ENCODE results near the gene HAL.

The HAL gene

DNA sequence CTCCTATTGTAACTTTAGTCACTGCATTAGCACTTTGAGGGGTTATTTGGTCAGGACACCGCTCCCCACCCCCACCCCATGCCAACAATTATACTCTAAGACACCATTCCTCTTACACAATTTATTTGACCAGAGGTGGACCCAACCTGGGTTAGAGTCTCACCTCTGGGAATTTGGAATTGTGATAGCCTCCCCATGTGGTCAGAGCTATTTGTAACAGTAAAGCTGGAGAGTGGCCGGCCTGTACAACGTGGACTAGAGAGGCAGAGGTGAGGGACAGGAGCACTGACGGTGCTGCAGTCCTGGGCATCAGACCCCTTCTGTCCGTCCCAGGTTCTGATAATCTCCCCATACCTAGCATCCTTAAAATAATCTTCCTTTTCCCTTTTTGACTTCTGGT, 3.3 kb upstream of the HAL start:
- peaks cover 6% of the 10 kb centered on the region; the same call in 1 of the 2 replicates for H3K36me3 ChIP-seq (ENCODE audit: insufficient read depth, low read length)
- ATAC-seq (ENCODE audit: insufficient read depth, low read depth) (no peak), DNase-seq (no peak)
- TF ChIP-seq, protein P1, sequence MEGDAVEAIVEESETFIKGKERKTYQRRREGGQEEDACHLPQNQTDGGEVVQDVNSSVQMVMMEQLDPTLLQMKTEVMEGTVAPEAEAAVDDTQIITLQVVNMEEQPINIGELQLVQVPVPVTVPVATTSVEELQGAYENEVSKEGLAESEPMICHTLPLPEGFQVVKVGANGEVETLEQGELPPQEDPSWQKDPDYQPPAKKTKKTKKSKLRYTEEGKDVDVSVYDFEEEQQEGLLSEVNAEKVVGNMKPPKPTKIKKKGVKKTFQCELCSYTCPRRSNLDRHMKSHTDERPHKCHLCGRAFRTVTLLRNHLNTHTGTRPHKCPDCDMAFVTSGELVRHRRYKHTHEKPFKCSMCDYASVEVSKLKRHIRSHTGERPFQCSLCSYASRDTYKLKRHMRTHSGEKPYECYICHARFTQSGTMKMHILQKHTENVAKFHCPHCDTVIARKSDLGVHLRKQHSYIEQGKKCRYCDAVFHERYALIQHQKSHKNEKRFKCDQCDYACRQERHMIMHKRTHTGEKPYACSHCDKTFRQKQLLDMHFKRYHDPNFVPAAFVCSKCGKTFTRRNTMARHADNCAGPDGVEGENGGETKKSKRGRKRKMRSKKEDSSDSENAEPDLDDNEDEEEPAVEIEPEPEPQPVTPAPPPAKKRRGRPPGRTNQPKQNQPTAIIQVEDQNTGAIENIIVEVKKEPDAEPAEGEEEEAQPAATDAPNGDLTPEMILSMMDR (IDR thresholded peaks at IDR 0.05; ENCODE audit: borderline replicate concordance, extremely low read depth, low read length, poor library complexity, severe bottlenecking) = no peak
- no peak for TF ChIP-seq EZH2 (IDR thresholded peaks at IDR 0.05; ENCODE audit: borderline replicate concordance, low read depth, low read length, severe bottlenecking)
- no peak overlapping the region for H3K9ac ChIP-seq (ENCODE audit: low read depth, low read length)
- H4K20me1 ChIP-seq (ENCODE audit: insufficient read depth, low read length) = no peaks in the 10 kb centered on the region
- H3K9me3 ChIP-seq (ENCODE audit: insufficient read depth, low read length, severe bottlenecking) = no peaks in the 10 kb centered on the region
- no peaks in the 10 kb centered on the region for H3K79me2 ChIP-seq (ENCODE audit: insufficient read depth, low read length)
- no peak overlapping the region for H3K4me3 ChIP-seq (ENCODE audit: low read depth in 1 of 2, low read length in 2 of 2)
- H3K27ac ChIP-seq (ENCODE audit: low read length) = no peak overlapping the region
- no peaks in the 10 kb centered on the region for H3K27me3 ChIP-seq (ENCODE audit: insufficient read depth, low read length, poor library complexity)
- H3K4me1 ChIP-seq (ENCODE audit: insufficient read depth, low read length) = peaks cover 4% of the 10 kb centered on the region; the same call in 1 of the 2 replicates
- no peak overlapping the region for H3K4me2 ChIP-seq (ENCODE audit: insufficient read depth, low read length)
- no peak overlapping the region for H2AFZ ChIP-seq (ENCODE audit: low read depth, low read length)

DNA sequence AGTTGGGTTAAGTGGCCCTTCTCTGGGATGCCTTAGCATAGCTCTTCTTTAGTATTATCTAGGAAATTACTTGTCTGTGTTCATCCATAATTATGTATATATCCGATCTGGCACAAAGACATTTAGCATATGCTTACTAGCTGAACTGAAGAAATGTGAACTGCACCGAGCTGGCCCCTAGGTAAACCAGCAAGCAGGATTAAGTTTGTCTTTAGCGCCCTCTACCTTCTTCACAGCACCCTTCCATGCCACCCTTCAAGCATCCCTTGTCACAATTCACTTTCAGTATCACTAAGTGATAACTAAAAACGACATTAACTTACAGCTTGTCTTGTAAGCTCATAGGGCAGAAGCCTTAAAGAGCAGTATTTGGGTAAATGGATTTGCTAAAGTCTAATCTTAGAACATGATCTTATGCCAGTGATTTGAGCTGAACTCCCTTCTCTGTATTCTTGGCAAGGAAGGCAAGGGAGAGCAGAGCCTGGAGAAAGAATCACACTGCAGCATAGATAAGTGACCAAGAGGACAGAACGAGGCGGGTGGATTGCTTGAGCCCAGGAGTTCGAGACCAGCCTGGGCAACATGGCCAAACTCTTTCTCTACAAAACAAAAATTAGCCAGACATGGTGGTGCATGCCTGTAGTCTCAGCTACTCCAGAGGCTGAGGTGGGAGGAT, 2.6 kb upstream of the HAL start:
- Histone ChIP-seq H3K27me3 (ENCODE audit: insufficient read depth, low read length, poor library complexity) (no peaks in the 10 kb centered on the region), H3K4me1 (ENCODE audit: insufficient read depth, low read length) (peaks cover 4% of the 10 kb centered on the region; the same call in 1 of the 2 replicates), H3K4me2 (ENCODE audit: insufficient read depth, low read length) (peak overlapping the region; percentile 38; the same call in 1 of the 2 replicates), H3K36me3 (ENCODE audit: insufficient read depth, low read length) (peaks cover 3% of the 10 kb centered on the region; the same call in 1 of the 2 replicates), H2AFZ (ENCODE audit: low read depth, low read length) (no peak overlapping the region), H3K4me3 (ENCODE audit: low read depth in 1 of 2, low read length in 2 of 2) (no peak overlapping the region), H3K79me2 (ENCODE audit: insufficient read depth, low read length) (no peaks in the 10 kb centered on the region), H3K9ac (ENCODE audit: low read depth, low read length) (no peak overlapping the region), H4K20me1 (ENCODE audit: insufficient read depth, low read length) (no peaks in the 10 kb centered on the region), H3K27ac (ENCODE audit: low read length) (no peak overlapping the region), H3K9me3 (ENCODE audit: insufficient read depth, low read length, severe bottlenecking) (no peaks in the 10 kb centered on the region)
- DNase-seq = peak; percentile 59
- TF ChIP-seq EZH2 (IDR thresholded peaks at IDR 0.05; ENCODE audit: borderline replicate concordance, low read depth, low read length, severe bottlenecking) = no peak
- TF ChIP-seq, protein P1 (IDR thresholded peaks at IDR 0.05; ENCODE audit: borderline replicate concordance, extremely low read depth, low read length, poor library complexity, severe bottlenecking) = peak; percentile 89
- peak; percentile 99 for ATAC-seq (ENCODE audit: insufficient read depth, low read depth)

DNA sequence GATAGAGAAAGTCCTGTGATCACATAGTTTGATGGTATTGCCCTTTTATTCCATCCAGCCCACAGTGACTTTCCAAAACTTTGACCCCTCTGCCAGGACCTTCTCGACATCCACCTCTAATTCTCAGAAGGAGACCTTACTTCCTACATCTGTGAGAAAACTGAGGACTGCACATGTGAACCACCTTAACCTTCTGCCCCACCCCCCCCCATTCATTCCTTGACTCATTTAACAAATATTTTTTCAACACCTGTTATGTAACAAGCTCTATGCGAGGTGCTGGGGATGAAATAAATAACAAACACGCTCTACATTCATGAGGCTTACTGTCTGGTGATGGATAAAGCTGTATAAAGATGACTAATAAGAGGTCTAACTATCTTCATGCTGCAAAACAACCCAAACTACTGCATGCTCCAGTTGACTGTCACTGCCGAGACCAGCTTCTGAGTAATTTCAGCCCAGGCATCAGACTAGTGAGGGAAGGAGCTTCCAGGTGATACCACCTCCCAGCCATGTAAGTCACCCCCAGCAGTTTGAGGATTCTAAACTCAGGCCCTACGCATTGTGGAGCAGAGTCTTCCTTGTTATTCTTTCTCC, 1.9 kb upstream of the HAL start:
- H3K27me3 ChIP-seq (ENCODE audit: insufficient read depth, low read length, poor library complexity) = no peaks in the 10 kb centered on the region
- no peak overlapping the region for H2AFZ ChIP-seq (ENCODE audit: low read depth, low read length)
- no peak overlapping the region for H3K4me2 ChIP-seq (ENCODE audit: insufficient read depth, low read length)
- TF ChIP-seq EZH2 (IDR thresholded peaks at IDR 0.05; ENCODE audit: borderline replicate concordance, low read depth, low read length, severe bottlenecking) = no peak
- TF ChIP-seq, protein P1 (IDR thresholded peaks at IDR 0.05; ENCODE audit: borderline replicate concordance, extremely low read depth, low read length, poor library complexity, severe bottlenecking) = no peak
- peaks cover 3% of the 10 kb centered on the region; the same call in 1 of the 2 replicates for H3K36me3 ChIP-seq (ENCODE audit: insufficient read depth, low read length)
- H3K9me3 ChIP-seq (ENCODE audit: insufficient read depth, low read length, severe bottlenecking) = no peaks in the 10 kb centered on the region
- no peaks in the 10 kb centered on the region for H3K79me2 ChIP-seq (ENCODE audit: insufficient read depth, low read length)
- ATAC-seq (ENCODE audit: insufficient read depth, low read depth) (no peak), DNase-seq (no peak)
- peaks cover 4% of the 10 kb centered on the region; the same call in 1 of the 2 replicates for H3K4me1 ChIP-seq (ENCODE audit: insufficient read depth, low read length)
- H3K9ac ChIP-seq (ENCODE audit: low read depth, low read length) = no peak overlapping the region
- H4K20me1 ChIP-seq (ENCODE audit: insufficient read depth, low read length) = no peaks in the 10 kb centered on the region
- H3K27ac ChIP-seq (ENCODE audit: low read length) = no peak overlapping the region
- no peak overlapping the region for H3K4me3 ChIP-seq (ENCODE audit: low read depth in 1 of 2, low read length in 2 of 2)

Measured in DND-41 (cell line).